ENCODE data around the gene SKOR1.

DNA sequence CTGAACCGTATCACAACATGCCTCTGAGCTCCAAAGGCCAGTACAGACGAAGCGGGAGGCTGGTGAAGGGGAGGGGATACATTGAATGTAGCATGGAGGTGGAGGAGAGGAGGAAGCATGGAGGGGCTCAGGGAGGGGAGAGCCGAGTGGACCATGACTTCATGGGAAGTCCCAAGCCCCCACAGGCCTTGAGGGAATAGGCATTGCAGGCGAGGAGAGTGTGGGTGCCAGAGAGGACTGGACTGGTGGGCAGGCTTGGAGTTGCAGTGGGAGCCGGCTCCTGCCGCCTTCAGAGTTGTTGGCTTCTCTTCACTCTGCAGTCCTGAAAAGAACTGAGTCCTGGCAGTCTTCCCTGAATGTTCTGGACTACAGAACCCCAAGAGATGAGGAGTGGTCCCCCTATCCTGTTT lies 17.8 kb downstream of the SKOR1 start:
- TF ChIP-seq, protein P1, sequence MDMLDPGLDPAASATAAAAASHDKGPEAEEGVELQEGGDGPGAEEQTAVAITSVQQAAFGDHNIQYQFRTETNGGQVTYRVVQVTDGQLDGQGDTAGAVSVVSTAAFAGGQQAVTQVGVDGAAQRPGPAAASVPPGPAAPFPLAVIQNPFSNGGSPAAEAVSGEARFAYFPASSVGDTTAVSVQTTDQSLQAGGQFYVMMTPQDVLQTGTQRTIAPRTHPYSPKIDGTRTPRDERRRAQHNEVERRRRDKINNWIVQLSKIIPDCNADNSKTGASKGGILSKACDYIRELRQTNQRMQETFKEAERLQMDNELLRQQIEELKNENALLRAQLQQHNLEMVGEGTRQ (CRISPR knock-in tag; IDR thresholded peaks at IDR 0.05) = no peak
- TF ChIP-seq, protein P2, sequence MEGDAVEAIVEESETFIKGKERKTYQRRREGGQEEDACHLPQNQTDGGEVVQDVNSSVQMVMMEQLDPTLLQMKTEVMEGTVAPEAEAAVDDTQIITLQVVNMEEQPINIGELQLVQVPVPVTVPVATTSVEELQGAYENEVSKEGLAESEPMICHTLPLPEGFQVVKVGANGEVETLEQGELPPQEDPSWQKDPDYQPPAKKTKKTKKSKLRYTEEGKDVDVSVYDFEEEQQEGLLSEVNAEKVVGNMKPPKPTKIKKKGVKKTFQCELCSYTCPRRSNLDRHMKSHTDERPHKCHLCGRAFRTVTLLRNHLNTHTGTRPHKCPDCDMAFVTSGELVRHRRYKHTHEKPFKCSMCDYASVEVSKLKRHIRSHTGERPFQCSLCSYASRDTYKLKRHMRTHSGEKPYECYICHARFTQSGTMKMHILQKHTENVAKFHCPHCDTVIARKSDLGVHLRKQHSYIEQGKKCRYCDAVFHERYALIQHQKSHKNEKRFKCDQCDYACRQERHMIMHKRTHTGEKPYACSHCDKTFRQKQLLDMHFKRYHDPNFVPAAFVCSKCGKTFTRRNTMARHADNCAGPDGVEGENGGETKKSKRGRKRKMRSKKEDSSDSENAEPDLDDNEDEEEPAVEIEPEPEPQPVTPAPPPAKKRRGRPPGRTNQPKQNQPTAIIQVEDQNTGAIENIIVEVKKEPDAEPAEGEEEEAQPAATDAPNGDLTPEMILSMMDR (IDR thresholded peaks at IDR 0.05) = no peak
- TF ChIP-seq, protein P3, sequence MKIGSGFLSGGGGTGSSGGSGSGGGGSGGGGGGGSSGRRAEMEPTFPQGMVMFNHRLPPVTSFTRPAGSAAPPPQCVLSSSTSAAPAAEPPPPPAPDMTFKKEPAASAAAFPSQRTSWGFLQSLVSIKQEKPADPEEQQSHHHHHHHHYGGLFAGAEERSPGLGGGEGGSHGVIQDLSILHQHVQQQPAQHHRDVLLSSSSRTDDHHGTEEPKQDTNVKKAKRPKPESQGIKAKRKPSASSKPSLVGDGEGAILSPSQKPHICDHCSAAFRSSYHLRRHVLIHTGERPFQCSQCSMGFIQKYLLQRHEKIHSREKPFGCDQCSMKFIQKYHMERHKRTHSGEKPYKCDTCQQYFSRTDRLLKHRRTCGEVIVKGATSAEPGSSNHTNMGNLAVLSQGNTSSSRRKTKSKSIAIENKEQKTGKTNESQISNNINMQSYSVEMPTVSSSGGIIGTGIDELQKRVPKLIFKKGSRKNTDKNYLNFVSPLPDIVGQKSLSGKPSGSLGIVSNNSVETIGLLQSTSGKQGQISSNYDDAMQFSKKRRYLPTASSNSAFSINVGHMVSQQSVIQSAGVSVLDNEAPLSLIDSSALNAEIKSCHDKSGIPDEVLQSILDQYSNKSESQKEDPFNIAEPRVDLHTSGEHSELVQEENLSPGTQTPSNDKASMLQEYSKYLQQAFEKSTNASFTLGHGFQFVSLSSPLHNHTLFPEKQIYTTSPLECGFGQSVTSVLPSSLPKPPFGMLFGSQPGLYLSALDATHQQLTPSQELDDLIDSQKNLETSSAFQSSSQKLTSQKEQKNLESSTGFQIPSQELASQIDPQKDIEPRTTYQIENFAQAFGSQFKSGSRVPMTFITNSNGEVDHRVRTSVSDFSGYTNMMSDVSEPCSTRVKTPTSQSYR (CRISPR knock-in tag; IDR thresholded peaks at IDR 0.05) = no peak
- TF ChIP-seq, protein P4, sequence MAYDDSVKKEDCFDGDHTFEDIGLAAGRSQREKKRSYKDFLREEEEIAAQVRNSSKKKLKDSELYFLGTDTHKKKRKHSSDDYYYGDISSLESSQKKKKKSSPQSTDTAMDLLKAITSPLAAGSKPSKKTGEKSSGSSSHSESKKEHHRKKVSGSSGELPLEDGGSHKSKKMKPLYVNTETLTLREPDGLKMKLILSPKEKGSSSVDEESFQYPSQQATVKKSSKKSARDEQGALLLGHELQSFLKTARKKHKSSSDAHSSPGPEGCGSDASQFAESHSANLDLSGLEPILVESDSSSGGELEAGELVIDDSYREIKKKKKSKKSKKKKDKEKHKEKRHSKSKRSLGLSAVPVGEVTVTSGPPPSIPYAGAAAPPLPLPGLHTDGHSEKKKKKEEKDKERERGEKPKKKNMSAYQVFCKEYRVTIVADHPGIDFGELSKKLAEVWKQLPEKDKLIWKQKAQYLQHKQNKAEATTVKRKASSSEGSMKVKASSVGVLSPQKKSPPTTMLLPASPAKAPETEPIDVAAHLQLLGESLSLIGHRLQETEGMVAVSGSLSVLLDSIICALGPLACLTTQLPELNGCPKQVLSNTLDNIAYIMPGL (CRISPR knock-in tag; IDR thresholded peaks at IDR 0.05) = no peak
- TF ChIP-seq, protein P5, sequence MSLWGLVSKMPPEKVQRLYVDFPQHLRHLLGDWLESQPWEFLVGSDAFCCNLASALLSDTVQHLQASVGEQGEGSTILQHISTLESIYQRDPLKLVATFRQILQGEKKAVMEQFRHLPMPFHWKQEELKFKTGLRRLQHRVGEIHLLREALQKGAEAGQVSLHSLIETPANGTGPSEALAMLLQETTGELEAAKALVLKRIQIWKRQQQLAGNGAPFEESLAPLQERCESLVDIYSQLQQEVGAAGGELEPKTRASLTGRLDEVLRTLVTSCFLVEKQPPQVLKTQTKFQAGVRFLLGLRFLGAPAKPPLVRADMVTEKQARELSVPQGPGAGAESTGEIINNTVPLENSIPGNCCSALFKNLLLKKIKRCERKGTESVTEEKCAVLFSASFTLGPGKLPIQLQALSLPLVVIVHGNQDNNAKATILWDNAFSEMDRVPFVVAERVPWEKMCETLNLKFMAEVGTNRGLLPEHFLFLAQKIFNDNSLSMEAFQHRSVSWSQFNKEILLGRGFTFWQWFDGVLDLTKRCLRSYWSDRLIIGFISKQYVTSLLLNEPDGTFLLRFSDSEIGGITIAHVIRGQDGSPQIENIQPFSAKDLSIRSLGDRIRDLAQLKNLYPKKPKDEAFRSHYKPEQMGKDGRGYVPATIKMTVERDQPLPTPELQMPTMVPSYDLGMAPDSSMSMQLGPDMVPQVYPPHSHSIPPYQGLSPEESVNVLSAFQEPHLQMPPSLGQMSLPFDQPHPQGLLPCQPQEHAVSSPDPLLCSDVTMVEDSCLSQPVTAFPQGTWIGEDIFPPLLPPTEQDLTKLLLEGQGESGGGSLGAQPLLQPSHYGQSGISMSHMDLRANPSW (CRISPR knock-in tag; conservative IDR thresholded peaks at IDR 0.05; ENCODE audit: low read depth) = no peak
- TF ChIP-seq ZNF671 (CRISPR knock-in tag; IDR thresholded peaks at IDR 0.05) (no peak), TEAD1 (CRISPR knock-in tag; IDR thresholded peaks at IDR 0.05) (no peak), NFYB (CRISPR knock-in tag; conservative IDR thresholded peaks at IDR 0.05; ENCODE audit: low read depth) (no peak), GTF2I (CRISPR knock-in tag; conservative IDR thresholded peaks at IDR 0.05) (no peak), NR1H2 (CRISPR knock-in tag; IDR thresholded peaks at IDR 0.05) (no peak), TP53 (CRISPR knock-in tag; IDR thresholded peaks at IDR 0.05) (no peak), MXD4 (CRISPR knock-in tag; IDR thresholded peaks at IDR 0.05; ENCODE audit: borderline replicate concordance) (no peak)
- TF ChIP-seq, protein P6, sequence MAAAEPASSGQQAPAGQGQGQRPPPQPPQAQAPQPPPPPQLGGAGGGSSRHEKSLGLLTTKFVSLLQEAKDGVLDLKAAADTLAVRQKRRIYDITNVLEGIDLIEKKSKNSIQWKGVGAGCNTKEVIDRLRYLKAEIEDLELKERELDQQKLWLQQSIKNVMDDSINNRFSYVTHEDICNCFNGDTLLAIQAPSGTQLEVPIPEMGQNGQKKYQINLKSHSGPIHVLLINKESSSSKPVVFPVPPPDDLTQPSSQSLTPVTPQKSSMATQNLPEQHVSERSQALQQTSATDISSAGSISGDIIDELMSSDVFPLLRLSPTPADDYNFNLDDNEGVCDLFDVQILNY (CRISPR knock-in tag; IDR thresholded peaks at IDR 0.05) = no peak
- TF ChIP-seq, protein P7, sequence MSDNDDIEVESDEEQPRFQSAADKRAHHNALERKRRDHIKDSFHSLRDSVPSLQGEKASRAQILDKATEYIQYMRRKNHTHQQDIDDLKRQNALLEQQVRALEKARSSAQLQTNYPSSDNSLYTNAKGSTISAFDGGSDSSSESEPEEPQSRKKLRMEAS (CRISPR knock-in tag; IDR thresholded peaks at IDR 0.05) = no peak

All from WTC11 (cell line).